ENCODE data around the gene RANBP17.
"Not testable (repeated sequence)": the region's sequence is repeated elsewhere in the genome, so short reads cannot be mapped to it uniquely, and the experiment has no call there.

RANBP17 gene

DNA sequence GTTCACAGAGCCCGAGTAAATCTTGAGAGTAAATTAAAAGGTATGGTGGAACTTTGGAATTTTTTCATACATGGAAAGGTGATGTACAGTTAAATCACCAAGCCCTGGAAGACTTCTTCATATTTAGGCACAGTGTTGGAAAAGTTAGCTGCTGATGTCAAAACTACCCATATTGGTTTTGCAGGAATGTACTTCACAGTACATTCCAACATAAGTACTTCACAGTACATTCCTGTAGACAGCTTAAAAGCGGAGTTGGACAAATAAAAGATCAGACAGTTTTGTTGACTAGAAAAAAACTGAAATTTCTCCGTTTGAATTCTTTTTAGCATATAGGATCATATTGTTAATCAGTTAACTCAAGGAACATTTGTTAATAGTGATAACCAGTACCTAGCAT is 1.8 kb downstream of the RANBP17 start:
- H3K4me3 ChIP-seq (ENCODE audit: low read depth, low read length): no peak overlapping the region
- DNase-seq (ENCODE audit: low read depth): no peak
- TF ChIP-seq, protein P1, sequence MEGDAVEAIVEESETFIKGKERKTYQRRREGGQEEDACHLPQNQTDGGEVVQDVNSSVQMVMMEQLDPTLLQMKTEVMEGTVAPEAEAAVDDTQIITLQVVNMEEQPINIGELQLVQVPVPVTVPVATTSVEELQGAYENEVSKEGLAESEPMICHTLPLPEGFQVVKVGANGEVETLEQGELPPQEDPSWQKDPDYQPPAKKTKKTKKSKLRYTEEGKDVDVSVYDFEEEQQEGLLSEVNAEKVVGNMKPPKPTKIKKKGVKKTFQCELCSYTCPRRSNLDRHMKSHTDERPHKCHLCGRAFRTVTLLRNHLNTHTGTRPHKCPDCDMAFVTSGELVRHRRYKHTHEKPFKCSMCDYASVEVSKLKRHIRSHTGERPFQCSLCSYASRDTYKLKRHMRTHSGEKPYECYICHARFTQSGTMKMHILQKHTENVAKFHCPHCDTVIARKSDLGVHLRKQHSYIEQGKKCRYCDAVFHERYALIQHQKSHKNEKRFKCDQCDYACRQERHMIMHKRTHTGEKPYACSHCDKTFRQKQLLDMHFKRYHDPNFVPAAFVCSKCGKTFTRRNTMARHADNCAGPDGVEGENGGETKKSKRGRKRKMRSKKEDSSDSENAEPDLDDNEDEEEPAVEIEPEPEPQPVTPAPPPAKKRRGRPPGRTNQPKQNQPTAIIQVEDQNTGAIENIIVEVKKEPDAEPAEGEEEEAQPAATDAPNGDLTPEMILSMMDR (IDR thresholded peaks at IDR 0.05; ENCODE audit: low read depth, low read length, missing control alignments): no peak

DNA sequence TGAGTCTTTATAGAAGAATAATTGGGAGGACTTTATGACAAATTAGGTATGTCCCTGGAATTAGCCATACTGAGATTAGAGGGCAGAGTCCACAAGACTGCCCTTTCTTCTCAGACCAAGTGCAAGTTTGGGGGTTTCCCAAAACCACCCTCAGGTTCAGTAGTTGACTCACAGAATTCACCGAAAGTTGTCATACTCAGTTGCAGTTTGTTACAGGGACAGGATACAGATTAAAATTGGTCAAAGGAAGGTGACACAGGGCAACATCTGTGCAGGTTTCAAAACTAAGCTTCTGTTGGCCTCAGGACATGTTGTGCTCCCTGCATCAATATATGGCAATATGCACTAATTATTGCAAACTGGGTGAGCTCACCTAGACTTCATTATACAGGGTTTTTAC is 3.8 kb downstream of the RANBP17 start:
- no peak overlapping the region for H3K4me3 ChIP-seq (ENCODE audit: low read depth, low read length)
- peak; percentile 4 for DNase-seq (ENCODE audit: low read depth)
- TF ChIP-seq, protein P1 (IDR thresholded peaks at IDR 0.05; ENCODE audit: low read depth, low read length, missing control alignments): no peak

DNA sequence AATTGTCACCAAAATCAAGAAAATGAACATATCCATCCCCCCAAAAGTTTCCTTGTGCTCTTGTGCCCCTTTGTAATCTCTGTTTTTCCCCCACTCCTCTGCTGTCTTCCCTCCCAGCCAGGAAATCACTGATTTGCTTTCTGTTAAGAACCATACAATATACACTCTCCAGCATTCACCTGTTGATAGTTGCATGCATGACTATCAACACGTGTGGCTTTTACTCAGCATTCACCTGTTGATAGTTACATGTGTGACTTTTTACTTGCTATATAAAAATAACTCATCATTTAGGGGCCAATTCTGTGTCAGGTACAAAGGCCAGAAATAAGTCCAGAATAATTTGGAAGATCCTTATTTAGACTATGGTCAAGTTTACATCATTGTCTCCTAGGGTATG is 6.0 kb downstream of the RANBP17 start:
- no peak overlapping the region for H3K4me3 ChIP-seq (ENCODE audit: low read depth, low read length)
- TF ChIP-seq, protein P1 (IDR thresholded peaks at IDR 0.05; ENCODE audit: low read depth, low read length, missing control alignments): no peak
- DNase-seq (ENCODE audit: low read depth): no peak

DNA sequence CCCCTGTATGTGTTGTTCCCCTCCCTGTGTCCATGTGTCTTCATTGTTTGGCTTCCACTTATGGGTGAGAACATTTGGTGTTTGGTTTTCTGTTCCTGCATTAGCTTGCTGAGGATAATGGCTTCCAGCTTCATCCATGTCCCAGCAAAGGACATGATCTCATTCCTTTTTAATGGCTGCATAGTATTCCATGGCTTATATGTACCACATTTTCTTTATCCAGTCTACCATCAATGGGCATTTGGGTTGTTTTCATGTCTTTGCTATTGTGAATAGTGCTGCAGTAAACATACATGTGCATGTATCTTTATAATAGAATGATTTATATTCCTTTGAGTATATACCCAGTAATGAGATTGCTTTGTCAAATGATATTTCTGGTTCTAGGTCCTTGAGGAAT is 8.6 kb downstream of the RANBP17 start:
- H3K4me3 ChIP-seq (ENCODE audit: low read depth, low read length); DNase-seq (ENCODE audit: low read depth): not testable (repeated sequence)

DNA sequence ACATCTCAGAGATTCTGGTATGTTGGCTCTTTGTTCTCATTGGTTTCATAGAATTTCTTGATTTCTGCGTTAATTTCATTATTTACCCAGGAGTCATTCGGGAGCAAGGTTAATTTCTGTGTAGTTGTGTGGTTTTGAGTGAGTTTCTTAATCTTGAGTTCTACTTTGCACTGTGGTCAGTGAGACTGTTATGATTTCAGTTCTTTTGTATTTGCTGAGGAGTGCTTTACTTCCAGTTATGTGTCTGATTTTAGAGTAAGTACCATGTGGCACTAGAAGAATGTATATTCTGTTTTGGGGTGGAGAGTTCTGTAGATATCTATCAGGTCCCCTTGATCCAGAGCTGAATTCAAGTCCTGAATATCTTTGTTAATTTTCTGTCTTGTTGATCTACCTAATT is 12.2 kb downstream of the RANBP17 start:
- DNase-seq (ENCODE audit: low read depth): no peak
- H3K4me3 ChIP-seq (ENCODE audit: low read depth, low read length): no peak overlapping the region
- TF ChIP-seq, protein P1 (IDR thresholded peaks at IDR 0.05; ENCODE audit: low read depth, low read length, missing control alignments): no peak

DNA sequence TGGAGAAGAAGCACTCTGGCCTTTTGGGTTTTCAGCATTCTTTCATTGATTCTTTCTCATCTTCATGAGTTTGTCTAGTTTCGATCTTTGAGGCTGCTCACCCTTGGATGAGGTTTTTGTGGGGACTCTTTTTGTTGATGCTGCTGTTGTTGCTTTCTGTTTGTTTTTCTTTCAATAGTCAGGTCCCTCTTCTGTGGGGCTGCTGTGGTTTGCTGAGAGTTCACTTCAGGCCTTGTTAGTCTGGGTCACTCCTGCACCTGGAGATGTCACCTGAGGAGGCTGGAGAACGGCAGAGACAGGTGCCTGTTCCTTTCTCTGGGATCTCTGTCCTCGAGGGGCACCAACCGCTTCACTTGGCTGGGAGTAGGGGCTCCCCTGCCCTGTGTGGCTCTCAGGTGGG is 14.0 kb downstream of the RANBP17 start:
- DNase-seq (ENCODE audit: low read depth): no peak
- TF ChIP-seq, protein P1 (IDR thresholded peaks at IDR 0.05; ENCODE audit: low read depth, low read length, missing control alignments): no peak

DNA sequence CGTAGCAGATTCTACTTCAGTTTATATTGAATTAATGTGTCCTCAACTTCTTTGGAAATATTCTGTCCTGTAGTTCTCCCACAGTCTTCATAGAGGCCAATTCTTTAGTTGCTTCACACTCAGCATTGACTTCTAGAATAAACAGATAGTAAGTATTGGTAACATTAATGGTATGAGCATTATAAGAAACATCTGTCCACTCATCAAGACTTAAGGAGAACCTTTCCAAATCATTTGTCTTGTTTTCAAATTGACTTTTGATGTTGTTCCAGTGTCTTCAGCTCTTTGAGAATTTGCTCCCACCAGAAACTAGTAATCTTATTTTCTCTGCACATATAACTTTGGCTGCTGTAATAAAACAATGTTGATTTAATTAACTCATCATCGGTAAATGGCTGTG is 18.3 kb downstream of the RANBP17 start:
- no peak for DNase-seq (ENCODE audit: low read depth)
- no peak overlapping the region for H3K4me3 ChIP-seq (ENCODE audit: low read depth, low read length)
- TF ChIP-seq, protein P1 (IDR thresholded peaks at IDR 0.05; ENCODE audit: low read depth, low read length, missing control alignments): no peak

More for the DNA sequence above, 14.0 kb downstream of the RANBP17 start:
- H3K4me3 ChIP-seq (ENCODE audit: low read depth, low read length): no peak overlapping the region

DNA sequence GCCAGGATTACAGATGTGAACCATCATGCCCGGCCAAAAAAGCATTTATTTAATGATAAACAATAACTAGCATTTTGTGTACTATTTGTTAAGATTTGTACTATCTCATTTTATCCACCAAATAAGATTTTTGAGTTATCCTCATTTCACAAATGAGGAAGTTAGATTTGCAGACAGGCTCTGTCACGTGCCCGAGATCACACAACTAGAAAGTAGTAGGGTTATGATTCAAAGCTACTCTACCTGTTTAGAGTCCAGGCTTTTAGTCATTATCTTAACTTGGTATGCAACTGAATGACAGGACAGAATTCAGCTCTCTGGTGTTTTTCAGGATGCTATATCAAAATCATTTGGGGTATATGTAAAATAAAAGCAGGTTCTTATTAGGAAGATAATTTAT is 20.5 kb downstream of the RANBP17 start:
- TF ChIP-seq, protein P1 (IDR thresholded peaks at IDR 0.05; ENCODE audit: low read depth, low read length, missing control alignments): no peak
- no peak overlapping the region for H3K4me3 ChIP-seq (ENCODE audit: low read depth, low read length)
- no peak for DNase-seq (ENCODE audit: low read depth)
